ENCODE data around the gene MRI1.
"Not testable (repeated sequence)": the region's sequence is repeated elsewhere in the genome, so short reads cannot be mapped to it uniquely, and the experiment has no call there.

MRI1 gene

DNA sequence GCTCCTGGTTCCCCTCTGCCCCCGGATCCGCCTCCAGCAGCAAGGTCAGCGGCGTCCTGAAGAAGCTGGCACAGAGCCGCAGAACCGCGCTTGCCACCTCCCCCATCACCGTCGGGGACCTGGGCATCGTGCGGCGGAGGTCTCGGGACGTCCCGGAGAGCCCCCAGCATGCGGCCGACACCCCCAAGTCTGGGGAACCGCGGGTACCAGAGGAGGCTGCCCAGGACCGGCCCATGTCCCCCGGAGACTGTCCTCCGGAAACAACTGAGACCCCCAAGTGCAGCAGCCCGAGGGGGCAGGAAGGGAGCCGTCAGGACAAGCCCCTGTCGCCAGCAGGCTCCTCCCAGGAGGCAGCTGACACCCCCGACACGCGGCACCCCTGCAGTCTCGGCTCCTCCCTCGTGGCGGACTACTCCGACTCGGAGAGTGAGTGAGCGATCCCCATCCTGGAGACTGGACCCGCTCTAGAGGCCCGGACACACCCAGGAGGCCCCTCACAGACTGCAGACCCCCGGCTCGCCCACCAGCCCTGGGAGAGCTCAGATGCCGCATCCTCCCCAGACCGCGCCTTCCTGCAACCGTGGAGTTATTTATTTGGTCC is 1.6 kb upstream of the MRI1 start:
- DNase-seq = no peak

DNA sequence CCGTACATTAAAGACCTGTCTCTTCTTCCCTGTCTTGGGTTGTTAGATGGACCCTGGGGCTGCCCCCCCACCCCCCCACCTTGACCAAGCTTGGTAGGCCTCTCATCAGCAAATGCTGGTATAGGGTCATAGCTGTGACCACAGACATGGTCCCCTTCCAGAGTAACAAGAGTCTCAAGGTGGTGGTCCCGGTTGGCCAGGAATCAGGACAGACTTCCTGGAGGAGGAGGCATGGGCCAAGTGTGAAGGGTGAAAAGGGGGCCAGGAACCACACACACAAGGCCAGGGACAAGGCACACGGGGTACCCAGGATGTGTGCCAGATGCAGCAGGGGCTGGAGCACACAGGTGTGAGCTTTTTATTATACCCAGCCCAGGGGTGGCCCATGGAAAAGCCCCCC is 1.1 kb upstream of the MRI1 start:
- no peak for DNase-seq

DNA sequence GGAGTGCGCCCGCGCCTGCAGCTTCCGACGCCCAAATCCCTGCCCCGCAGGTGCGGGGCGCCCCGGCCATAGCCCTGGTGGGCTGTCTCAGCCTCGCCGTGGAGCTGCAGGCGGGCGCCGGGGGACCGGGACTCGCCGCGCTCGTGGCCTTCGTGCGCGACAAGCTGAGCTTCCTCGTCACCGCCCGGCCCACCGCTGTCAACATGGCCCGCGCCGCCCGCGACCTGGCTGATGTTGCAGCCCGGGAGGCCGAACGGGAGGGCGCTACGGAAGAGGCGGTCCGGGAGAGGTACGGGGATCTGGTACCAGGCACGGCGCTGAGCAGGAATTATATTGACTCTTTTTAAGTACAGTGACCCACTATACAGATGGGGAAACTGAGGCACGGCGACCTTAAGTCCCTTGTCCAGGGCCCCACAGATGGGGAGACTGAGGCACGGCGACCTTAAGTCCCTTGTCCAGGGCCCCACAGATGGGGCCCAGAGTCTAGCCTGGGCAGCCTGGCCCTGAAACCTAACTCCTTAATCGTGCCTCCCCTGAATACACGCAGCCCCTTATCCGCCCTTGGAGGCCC is 586 bp downstream of the MRI1 start:
- peak; percentile 62 for DNase-seq

DNA sequence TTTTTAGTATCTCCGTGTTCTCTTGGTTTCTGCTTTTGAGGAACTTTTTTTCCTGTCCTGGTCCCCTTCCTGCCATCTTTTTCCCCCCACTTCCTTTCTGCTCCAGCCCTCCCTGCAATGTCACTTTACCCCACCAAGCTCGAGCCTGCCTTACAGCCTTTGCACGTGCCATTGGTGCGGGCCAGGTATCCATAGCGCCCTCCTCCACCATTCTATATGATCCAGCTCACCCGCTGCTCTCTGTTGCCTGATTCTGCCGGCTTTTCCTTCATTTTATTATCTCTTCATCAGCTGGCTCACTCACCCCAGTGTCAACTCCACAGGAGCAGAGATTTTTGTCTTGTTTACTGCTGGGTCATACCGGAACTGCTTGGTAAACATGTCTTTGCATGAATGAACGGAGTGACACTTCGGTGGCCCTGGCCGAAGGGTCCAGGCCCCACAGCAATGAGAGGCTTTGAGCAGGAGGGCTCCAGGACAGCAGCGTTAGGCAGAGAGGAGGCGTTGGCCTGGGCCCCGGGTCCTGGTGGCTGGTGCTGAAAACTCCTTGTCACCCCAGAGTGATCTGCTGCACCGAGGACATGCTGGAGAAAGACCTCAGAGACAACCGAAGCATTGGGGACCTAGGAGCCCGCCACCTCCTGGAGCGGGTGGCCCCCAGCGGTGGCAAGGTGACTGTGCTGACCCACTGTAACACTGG is 1.2 kb downstream of the MRI1 start:
- no peak for DNase-seq

DNA sequence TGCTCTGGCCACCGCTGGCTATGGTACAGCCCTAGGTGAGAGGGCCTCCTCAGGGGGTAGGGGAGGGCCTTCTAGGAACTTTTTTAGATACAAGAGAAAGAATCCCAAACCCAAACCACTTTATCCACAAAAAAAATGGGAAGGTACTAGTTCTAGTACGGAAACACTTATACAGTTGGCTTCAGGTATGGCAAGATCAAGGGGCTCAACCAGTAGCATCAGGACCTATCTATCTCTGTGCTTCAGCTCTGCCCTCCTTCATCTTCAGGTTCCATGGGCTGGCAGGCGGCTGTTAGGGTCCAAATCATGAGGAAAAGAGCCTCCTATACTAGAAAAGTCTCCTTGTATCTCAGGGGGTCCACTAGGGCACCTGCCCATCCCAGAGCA is 1.8 kb downstream of the MRI1 start:
- no peak for DNase-seq

DNA sequence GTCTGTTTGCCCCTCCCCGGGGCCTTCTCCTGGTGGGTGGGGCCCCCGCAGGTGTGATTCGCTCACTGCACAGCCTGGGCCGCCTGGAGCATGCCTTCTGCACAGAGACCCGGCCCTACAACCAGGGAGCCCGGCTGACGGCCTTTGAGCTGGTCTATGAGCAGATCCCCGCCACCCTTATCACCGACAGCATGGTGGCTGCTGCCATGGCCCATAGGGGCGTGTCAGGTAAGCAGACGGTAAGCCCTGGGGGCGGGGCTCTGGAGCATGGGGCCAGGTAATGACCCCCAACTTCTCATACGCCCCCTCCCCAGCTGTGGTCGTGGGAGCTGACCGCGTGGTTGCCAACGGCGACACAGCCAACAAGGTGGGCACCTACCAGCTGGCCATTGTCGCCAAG is 4.2 kb downstream of the MRI1 start:
- DNase-seq = no peak

DNA sequence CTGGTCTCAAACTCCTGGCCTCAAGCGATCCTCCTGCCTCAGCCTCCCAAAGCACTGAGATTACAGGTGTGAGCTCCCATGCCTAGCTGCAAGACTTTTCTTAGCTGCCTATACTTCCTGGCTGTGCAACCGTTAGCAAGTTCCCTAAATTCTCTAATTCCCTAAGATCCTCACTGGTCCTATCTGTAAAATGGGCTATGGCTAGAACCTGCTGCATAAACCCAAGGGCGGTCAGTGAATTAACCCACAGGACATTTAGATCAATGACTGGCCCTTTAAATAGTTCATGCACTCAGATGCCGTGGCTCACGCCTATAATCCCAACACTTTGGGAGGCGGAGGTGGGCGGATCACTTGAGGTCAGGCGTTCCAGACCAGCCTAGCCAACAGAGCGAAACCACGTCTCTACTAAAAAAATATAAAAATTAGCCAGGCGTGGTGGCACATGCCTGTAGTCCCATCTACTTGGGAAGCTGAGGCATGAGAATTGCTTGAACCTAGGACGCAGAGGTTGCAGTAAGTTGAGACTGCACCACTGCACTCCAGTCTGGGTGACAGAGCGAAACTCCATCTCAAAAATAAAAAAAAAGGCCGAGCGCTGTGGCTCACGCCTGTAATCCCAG is 5.8 kb downstream of the MRI1 start:
- no peak for DNase-seq

DNA sequence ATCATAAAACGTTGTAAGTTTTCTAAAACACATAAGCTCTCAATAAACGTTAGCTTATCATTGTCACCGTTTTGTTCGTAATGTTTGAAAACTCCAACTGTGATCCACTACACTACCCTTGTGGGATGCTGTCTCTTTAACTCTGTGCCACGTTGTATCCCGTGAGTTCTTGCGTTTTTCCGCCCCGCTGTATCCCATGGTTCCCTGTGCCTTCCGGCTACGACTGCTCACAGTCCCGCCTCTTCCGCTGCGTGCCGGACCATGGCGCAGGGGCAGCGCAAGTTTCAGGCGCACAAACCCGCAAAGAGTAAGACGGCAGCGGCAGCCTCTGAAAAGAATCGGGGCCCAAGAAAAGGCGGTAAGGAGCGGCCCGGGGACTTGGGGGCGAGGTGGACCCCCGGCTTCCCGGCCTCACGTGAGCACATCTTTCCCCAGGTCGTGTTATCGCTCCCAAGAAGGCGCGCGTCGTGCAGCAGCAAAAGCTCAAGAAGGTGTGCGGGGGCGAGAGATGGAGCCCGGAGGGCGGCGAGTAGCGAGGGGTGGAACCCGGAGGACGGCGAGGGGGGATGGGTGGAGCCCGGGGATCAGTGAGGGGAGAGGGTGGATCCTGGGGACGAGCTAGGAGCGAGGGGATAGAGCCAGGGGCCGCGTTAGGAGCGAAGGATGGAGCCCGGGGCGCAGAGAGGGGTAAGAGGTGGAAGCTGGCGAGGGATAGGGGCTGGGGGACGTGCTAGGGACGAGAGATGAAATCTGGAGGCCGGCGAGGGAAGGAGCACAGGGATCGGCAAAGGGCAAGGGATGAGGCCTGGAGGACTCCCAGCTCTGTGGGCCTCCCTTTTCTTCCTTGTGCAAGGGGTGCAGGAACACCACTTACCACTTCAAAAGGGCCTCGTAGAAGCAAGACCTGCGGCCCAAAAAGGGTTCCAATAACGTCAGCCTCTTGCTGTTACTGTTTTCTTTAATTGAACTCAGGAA is 10.2 kb downstream of the MRI1 start, which contains the start of gene C19orf53:
Gene C19orf53 (plus strand): TSS at position 240 of the 975 bp plus-strand sequence. CDS start 22 bp downstream, at position 262.
- DNase-seq = peak; percentile 94

DNA sequence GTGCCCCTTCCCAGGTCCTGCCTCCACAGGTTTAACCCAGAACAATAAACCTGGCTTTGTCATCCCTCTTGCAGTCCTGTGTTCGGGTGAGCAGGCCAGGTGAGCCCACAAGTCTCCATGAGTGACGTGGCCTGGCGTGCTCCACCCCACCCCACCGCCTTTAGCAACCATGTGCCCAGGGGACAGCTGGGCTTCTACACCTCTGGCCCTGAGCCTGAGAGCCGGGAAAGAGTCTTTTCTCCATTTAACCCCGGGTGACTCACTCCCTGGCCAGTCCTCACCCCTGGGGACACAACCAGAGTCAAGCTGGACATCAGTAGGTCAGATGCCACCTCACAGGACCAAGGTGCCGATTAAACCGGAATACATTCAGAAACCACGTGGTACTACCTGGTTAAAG is 14.1 kb downstream of the MRI1 start:
- no peak for DNase-seq

DNA sequence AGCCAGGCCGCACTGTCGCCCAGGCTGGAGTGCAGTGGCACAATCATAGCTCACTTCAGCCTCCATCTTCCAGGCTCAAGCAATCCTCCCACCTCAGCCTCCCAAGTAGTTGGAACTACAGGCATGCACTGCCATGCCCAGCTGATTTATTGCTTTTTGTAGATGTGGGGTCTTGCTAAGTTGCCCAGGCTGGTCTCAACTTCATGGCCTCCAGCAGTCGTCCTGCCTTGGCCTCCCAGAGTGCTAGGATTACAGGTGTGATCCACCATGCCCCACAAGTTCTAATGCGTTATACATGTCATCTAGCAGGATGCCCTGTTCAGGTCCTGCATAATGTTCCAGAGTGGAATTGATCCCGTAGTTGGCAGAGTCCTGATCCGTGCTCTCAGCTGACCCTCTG is 14.5 kb downstream of the MRI1 start:
- no peak for DNase-seq

DNA sequence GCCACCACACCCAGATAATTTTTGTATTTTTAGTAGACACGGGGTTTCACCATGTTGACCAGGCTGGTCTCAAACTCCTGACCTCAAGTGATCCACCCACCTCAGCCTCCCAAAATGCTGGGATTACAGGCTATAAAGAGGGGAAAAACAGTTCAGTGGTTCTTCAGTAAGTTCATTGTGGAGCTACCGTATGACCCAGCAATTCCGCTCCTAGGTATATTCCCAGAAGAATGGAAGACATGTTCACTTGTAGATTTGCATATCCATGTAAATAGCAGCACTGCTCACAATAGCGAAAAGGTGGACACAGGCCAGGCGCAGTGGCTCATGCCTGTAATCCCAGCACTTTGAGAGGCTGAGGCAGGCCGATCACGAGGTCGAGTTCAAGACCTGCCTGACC is 15.5 kb downstream of the MRI1 start:
- not testable (repeated sequence) for DNase-seq

DNA sequence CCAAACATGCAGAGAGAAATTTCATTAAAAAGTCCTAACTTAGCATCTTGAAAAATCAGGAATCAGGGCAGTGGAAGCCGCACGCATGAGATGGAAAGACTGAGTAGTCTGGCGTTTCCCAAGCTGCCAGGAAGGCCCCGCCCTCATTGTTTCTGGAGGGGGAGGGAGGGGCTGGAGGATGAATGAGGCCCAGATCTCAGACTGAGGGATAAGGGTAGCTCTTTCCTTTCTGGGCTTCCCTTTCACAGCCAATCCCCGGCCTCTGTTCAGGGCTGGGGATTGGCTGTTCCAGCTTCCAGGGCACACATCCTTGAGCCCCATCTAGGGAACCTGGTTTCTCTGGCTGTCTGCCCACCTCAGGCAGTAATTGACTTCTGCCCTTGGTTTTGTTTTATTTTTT is 17.2 kb downstream of the MRI1 start:
- peak; percentile 66 for DNase-seq

DNA sequence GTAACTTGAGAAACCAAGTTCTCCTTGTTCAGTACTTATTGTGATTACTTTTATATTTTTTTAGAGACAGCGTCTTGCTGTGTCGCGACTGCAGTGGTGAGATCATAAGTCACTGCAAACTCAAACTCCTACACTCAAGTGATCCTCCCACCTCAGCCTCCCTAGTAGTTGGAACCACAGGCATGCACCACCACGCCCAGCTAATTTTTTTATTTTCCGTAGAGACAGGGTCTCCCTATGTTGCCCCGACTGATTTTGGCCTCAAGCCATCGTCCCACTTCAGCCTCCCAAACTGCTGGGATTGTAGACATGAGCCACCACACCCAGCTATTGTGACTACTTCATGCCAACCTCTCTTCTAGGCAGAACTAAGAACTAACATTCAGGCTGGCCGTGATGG is 18.2 kb downstream of the MRI1 start:
- no peak for DNase-seq

DNA sequence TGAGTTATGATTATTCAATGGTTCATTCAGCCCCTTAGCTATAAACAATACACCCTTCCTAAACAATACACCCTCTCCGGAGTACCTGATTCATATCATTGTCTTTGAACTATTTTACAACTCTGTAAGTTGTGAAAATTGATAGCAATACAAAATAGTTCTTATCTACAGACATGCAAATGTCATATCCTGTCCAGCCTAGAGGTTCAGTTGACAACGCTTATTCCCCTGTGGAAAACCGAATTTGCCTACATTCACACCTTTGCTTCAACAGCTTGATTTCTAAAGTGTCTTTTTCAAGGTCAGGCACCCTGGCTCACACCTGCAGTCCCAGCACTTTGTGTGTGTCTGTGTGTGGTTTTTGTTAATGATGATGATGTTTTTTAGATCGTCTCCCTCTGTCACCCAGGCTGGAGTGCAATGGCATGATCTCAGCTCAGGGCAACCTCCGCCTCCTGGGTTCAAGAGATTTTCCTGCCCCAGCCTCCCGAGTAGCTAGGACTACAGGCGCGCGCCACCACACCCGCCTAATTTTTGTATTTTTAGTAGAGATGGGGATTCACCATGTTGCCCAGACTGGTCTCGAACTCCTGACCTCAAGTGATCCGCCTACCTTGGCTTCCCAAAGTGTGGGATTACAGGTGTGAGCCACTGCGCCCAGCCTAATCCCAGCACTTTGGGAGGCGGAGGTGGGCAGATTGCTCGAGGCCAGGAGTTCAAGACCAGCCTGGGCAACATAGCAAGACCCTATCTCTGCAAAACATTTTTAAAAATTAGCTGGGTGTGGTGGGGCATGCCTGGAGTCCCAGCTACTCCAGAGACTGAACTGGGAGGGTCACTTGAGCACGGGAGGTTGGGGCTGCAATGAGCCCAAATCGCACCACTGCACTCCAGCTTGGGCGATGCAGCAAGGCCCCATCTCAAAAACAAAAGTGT is 19.5 kb downstream of the MRI1 start:
- DNase-seq = no peak

DNA sequence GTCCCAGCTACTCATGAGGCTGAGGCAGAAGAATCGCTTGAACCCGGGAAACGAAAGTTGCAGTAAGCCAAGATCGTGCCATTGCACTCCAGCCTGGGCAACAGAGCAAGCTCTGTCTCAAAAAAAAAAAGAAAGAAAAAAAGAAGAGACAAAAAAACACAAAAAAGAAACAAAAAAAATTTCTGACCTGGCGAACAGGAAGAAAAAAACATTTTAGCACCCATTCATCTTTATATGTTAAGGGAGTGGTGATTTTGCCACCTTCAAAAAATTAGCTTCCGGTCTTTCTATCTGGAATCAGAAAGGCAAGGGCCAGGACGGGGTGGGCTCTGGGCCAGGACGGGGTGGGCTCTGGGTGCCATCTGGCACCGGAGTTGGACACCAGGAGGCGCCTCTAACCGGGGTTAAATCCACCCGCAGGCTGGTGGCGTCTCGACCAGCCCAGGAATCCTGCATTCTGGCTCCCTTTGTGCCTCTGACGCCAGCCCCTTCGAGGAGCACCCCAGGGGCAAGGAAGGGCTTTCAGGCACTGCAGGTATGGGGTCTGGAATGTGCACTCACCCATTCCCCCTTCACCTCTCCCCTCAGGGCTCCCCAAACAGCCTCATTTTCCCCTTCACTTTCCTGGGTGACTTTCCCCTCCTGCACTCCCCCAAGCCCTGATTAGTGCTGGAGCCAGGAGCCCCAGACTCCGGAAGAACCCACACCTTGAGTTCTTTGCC is 20.6 kb downstream of the MRI1 start:
- DNase-seq = peak; percentile 76

DNA sequence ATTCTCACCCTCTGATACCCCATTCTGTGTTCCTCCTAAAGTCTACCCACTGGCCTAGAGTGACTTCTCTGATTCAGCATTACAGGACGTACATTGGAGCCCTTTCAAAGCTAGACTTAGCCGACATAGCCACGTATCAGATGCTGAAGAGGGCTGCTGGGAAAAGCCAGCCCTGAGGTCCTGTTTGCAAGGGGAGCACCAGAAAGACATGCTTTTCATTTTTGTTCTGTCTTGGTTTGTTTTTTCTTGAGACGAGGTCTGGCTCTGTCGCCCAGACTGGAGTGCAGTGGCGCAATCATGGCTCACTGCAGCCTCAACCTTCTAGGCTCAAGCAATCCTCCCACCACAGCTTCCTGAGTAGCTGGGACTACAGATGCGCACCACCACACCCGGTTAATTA is 24.7 kb downstream of the MRI1 start:
- no peak for DNase-seq

DNA sequence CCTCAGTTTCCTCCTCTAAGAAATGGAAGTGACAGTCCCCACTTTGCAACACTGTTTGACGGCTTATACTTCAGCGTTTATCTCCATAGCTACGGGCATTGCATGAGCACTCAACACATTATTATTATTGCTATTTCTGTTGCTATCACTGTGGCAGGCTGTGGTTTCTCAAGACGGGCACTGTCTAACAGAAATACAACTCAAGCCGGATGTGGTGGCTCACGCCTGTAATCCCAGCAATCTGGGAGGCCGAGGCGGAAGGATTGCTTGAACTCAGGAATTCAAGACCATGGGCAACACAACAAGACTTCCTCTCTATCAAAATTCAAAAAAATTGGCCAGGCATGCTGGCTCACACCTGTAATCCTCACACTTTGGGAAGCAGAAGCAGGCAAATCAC is 26.0 kb downstream of the MRI1 start:
- DNase-seq = peak; percentile 21

DNA sequence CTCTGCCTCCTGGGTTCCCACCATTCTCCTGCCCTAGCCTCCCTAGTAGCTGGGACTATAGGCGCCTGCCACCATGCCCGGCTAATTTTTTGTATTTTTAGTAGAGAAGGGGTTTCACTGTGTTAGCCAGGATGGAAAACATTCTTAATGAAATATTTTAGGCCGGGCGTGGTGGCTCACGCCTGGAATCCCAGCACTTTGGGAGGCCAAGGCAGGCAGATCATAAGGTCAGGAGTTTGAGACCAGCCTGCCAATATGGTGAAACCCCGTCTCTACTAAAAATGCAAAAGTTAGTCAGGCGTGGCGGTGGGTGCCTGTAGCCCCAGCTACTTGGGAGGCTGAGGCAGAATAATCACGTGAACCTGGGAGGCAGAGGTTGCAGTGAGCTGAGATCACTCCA is 29.0 kb downstream of the MRI1 start:
- not testable (repeated sequence) for DNase-seq

DNA sequence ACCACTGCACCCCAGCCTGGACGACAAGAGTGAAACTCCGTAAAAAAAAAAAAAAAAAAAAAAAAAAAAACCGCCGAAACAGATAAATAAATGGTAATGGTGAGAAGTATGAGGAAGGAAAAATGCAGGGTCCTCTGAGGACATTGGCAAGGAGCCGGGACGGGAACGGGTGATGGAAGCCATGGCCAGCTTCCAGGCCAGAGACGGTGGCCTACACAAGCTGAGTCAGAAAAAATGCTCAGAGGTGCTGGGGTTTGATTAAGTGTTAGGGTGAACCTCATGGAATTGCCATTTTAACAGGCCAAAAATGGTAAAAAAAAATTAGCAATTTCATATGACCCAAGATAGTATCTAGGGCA is 30.1 kb downstream of the MRI1 start:
- DNase-seq = peak; percentile 68

DNA sequence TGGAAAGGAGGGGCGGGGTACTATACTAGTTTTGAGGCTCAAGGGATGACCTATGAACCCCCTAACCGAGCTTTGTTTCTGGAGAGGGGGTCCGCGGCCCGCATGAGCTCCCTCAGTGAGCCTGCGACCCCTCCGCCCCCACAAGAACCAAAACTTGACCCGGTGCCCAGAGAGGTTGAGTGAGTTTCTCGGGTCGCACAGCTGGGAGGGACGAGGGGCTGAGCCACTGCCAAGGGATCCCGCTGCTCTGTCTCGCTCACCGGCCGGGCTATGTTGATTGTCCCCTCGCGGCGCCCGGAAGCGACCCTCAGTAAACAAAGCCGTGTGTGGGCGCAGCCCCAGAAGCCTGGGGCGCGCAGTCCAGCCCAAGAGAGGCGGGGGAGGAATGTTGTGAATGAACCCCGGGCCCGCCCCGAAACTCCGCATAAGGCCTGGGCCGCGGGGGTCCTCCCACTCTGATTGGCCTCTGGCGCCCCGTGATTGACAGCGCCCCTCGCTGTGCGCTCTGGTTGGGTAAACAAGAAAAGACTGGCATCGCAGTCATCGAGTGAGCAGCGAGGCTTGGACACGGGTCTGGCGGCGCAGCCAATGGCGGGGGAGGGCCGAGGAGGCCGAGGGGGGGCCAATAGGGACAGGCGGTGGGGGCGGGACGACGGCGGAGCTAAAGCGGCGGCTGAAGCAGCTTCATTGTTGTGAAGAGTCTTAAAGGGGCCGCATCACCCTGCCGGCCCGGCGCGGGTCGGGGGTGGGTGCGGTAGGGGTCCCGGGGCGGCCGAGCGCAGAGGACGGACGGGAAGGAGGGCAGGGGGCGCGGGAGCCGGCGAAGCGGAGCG is 30.7 kb downstream of the MRI1 start, which contains the start of gene ZSWIM4:
Gene ZSWIM4 (plus strand): TSS at position 687 of the 833 bp plus-strand sequence. CDS start 206 bp downstream, outside the sequence.
- peak; percentile 99 for DNase-seq

Measured in DMS53 (cell line).